Vagina (tissue), 2 donors: ENCODE measurements around the gene SMAP2. TPM values are rescaled to one million over a fixed set of nuclear protein-coding genes. Genes with fewer than 3 reads are reported as not detected.
"Not testable (repeated sequence)": the region's sequence is repeated elsewhere in the genome, so short reads cannot be mapped to it uniquely, and the experiment has no call there.

Source experiments
- DNase-seq, 2 donors: peaks; one replicate each; pipeline ENCODE4 v3.0.0-alpha.2; 2017; ENCODE audit errors: extremely low spot score in 2 of 2
- H3K27ac ChIP-seq: fragments of 200-600 bp; sonication (generic); one replicate; pipeline ENCODE4 v1.5.1; 2019
- H3K27me3 ChIP-seq: fragments of 200-600 bp; sonication (generic); one replicate; pipeline ENCODE4 v1.5.1; 2019
- H3K36me3 ChIP-seq, 2 donors: fragments of 200-600 bp; sonication (generic); one replicate each; pipeline ENCODE4 v1.5.1; 2017 to 2019
- H3K4me1 ChIP-seq: fragments of 200-600 bp; sonication (generic); one replicate; pipeline ENCODE4 v1.5.1; 2019
- H3K4me3 ChIP-seq, 2 donors: fragments of 200-600 bp; sonication (generic); 1 replicate in 1 of 2; 2 replicates in 1 of 2; pipeline ENCODE4 v1.5.1; 2016 to 2019
- H3K9me3 ChIP-seq: fragments of 200-600 bp; sonication (generic); one replicate; pipeline ENCODE4 v1.5.1; 2019
- POLR2A ChIP-seq, 2 donors: fragments of 450-650 bp; IDR thresholded peaks; one replicate each; pipeline ENCODE4 v1.6.1; 2017; ENCODE audit warnings: antibody characterized with exemption in 2 of 2, mild to moderate bottlenecking in 2 of 2, moderate library complexity in 2 of 2
- POLR2AphosphoS5 ChIP-seq, 2 donors: sonication (generic); formaldehyde crosslinking; IDR thresholded peaks; one replicate each; pipeline ENCODE4 v1.9.0; 2017; ENCODE audit warnings: antibody characterized with exemption in 2 of 2, mild to moderate bottlenecking in 2 of 2, low read depth in 1 of 2; ENCODE audit not compliant: insufficient read depth in 1 of 2
- intact Hi-C: fragments of 100-400 bp; cut with DNase I; formaldehyde crosslinking; loops from one replicate; pipeline ENCODE4 v1.15.1; 2023
- total RNA-seq: library from RNA; depleted of rRNA; stranded (reverse); fragments of >200 nt; gene quantifications from one replicate; pipeline ENCODE4 v1.2.3, GENCODE V29; 2016
- TF ChIP-seq, protein P1 (sequence below), 3 experiments: fragments of 450-650 bp in 2 of 3; fragments of 200-600 bp in 1 of 3; sonication (generic) in 1 of 3; IDR thresholded peaks; one replicate each; pipeline ENCODE4 v1.5.1; 2017 to 2019; ENCODE audit warnings: antibody characterized with exemption in 3 of 3, mild to moderate bottlenecking in 2 of 3, moderate library complexity in 2 of 3

Gene SMAP2
- total RNA-seq, 1 donor from 2014 or later = 24.8 TPM

DNA sequence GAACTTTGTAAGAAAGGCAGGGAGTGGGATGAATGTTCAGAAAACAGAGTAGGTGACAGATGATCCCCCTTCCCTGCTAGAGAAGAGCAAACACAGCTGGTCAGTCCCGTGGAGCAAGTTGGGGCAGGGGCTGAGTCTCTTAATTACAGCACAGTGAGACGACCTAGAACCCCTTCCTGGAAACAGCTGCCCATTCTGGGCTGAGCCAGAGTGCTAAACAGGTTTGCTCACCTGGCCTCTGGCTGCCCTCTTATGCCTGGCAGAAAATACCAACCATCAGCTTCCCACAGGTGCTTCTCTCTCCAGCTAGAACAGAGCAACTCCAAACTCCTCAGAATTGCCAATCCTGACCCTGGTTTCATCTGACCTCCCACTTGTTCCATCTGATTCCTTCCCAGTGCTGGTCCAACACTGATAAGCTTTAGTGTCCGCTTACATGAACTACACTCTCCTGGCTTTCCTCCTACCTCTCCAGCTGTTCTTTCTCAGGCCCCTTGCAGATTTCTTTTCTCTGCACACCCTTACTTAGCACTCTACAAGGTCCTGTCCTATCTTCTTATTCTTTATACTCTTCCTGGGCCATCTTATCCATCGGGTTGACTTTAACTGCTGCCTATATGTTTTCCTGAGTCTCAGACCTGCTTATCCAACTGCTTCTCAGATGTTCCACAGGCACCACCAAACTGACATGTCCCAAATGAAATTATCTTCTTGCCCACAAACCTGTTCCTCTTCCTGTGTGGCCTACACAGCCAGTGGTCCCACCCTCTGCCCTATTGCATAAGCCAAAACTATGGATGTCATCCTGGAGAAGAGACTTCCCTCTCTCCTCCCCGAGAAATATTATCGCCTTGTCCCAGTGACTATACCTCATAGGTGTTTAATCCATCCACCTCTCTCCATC, 33.9 kb upstream of the SMAP2 start:
- H3K4me3 ChIP-seq = no peak overlapping the region
- intact Hi-C loops = no loop called here
- no peaks in the 10 kb centered on the region for H3K36me3 ChIP-seq
- TF ChIP-seq, protein P1, sequence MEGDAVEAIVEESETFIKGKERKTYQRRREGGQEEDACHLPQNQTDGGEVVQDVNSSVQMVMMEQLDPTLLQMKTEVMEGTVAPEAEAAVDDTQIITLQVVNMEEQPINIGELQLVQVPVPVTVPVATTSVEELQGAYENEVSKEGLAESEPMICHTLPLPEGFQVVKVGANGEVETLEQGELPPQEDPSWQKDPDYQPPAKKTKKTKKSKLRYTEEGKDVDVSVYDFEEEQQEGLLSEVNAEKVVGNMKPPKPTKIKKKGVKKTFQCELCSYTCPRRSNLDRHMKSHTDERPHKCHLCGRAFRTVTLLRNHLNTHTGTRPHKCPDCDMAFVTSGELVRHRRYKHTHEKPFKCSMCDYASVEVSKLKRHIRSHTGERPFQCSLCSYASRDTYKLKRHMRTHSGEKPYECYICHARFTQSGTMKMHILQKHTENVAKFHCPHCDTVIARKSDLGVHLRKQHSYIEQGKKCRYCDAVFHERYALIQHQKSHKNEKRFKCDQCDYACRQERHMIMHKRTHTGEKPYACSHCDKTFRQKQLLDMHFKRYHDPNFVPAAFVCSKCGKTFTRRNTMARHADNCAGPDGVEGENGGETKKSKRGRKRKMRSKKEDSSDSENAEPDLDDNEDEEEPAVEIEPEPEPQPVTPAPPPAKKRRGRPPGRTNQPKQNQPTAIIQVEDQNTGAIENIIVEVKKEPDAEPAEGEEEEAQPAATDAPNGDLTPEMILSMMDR (IDR thresholded peaks at IDR 0.05) = no peak
- TF ChIP-seq POLR2AphosphoS5 (IDR thresholded peaks at IDR 0.05; ENCODE audit: insufficient read depth in 1 of 2, low read depth in 1 of 2) = no peak
- no peak for TF ChIP-seq POLR2A (IDR thresholded peaks at IDR 0.05)
- no peaks in the 10 kb centered on the region for H3K9me3 ChIP-seq
- H3K27me3 ChIP-seq = no peaks in the 10 kb centered on the region
- H3K4me1 ChIP-seq = peaks cover 8% of the 10 kb centered on the region
- no peak for DNase-seq
- H3K27ac ChIP-seq = no peak overlapping the region

DNA sequence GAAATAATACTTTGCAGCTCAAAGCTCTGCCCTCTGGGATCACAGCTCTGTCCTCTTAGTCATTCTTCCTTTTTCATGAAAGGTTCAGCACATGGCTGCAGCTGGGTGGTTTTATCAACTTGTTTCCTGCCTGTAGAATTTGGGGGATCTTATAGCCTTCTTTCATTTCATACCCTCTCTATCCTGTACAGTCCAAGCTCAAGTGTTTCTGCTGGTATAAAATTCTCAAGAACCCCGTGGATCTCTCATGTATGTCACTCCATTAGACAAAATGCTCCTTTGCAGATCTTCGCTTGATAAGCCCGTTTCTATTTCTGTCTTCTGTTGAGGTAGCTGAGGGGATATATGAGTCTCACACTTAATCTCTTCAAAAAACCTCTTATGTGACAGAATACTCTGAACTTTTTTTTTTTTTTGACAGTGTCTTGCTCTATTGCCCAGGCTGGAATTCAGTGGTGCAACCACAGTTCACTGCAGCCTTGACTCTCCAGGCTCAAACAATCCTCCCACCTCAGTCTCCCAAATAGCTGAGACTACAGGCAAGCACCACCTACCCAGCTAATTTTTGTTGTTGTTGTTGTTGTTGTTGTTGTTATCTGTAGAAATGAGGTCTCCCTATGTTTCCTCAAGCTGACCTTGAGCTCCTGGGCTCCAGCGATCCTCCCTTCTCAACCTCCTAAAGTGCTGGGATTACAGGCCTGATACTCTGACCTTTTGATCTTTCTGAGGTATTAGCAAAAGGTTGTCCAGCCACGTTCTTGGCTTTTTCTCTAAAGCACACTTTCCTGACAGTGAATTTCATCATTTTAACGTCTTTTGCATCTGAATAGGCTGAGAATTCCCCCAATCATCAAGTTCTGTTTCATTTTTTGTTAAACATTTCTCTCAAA, 31.8 kb upstream of the SMAP2 start:
- Histone ChIP-seq H3K9me3 (no peaks in the 10 kb centered on the region), H3K4me3 (no peak overlapping the region), H3K27ac (no peak overlapping the region), H3K4me1 (peaks cover 8% of the 10 kb centered on the region), H3K36me3 (no peaks in the 10 kb centered on the region), H3K27me3 (no peaks in the 10 kb centered on the region)
- no peak for DNase-seq
- TF ChIP-seq POLR2AphosphoS5 (IDR thresholded peaks at IDR 0.05; ENCODE audit: insufficient read depth in 1 of 2, low read depth in 1 of 2) (no peak), POLR2A (IDR thresholded peaks at IDR 0.05) (no peak)
- TF ChIP-seq, protein P1 (IDR thresholded peaks at IDR 0.05) = no peak
- intact Hi-C loops = no loop called here

DNA sequence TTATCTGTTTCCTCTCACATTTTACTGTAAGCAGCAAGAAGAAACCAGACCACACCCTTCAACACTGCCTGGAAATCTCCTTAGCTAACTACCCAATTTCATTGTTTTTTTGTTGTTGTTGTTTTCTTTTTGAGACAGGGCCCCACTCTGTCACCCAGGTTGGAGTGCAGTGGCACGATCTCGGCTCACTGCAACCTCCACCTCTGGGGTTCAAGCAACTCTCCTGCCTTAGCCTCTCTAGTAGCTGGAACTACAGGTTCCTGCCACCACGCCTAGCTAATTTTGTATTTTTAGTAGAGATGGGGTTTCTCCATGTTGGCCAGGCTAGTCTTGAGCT, 31.2 kb upstream of the SMAP2 start:
- H3K4me1 ChIP-seq, H3K4me3 ChIP-seq, H3K36me3 ChIP-seq, H3K9me3 ChIP-seq, H3K27ac ChIP-seq, H3K27me3 ChIP-seq, intact Hi-C loops, DNase-seq: not testable (repeated sequence)

DNA sequence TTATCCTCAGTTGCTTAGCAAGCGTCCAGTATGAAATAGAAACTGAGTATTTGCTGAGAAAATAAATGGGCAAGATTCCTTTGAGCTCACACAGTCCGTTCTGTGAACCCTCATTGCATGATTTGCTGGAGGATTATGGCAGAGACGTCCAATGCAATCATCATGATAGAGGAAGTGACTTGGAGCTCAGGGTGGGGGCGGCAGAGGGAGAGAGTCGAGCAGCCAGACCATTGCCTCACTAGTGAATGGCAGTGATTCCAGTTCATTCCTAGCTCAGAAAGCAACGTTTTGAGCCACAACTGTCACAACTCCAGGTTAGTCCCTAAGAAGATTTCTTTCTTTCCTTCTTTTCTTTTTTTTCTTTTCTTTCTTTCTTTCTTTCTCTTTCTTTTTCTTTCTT, 28.9 kb upstream of the SMAP2 start:
- intact Hi-C loops = no loop called here
- DNase-seq = no peak

DNA sequence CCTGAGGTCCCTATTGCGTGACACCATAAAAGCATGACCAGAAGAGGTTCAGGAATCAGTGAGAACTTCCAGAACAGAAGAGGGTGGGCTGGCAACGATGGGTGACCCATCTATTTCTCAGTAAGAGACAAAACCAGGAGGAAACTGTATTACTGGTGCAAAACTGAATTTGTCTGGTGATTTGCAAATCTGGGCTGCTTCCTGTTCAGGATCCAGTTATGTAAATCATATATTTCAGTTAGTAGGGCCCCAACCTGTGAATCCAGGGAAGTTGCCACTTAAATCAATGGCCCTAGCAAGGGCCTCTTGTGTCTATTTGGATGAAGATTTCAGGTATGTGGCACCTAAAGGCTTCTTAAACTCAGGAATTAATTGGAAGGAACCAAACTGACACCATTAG, 23.1 kb upstream of the SMAP2 start:
- H3K27me3 ChIP-seq = no peaks in the 10 kb centered on the region
- no peaks in the 10 kb centered on the region for H3K4me1 ChIP-seq
- H3K9me3 ChIP-seq = no peaks in the 10 kb centered on the region
- H3K36me3 ChIP-seq = no peaks in the 10 kb centered on the region
- DNase-seq = no peak
- intact Hi-C loops = no loop called here
- TF ChIP-seq POLR2AphosphoS5 (IDR thresholded peaks at IDR 0.05; ENCODE audit: insufficient read depth in 1 of 2, low read depth in 1 of 2) = no peak
- TF ChIP-seq, protein P1 (IDR thresholded peaks at IDR 0.05) = no peak
- H3K27ac ChIP-seq = no peak overlapping the region
- H3K4me3 ChIP-seq = no peak overlapping the region

More for the DNA sequence above, 28.9 kb upstream of the SMAP2 start:
- H3K36me3 ChIP-seq = no peaks in the 10 kb centered on the region
- no peaks in the 10 kb centered on the region for H3K4me1 ChIP-seq
- H3K27me3 ChIP-seq = no peaks in the 10 kb centered on the region
- no peaks in the 10 kb centered on the region for H3K9me3 ChIP-seq
- H3K27ac ChIP-seq = no peak overlapping the region
- no peak overlapping the region for H3K4me3 ChIP-seq
- TF ChIP-seq POLR2AphosphoS5 (IDR thresholded peaks at IDR 0.05; ENCODE audit: insufficient read depth in 1 of 2, low read depth in 1 of 2) = no peak
